Measurements from ENCODE around the gene TTC16. TPM values are rescaled to one million over a fixed set of nuclear protein-coding genes. Genes with fewer than 3 reads are reported as not detected.
A peak's percentile ranks its signal among the peaks of the same experiment; 100 is the strongest.

Gene TTC16
- total and polyA plus RNA-seq, 7 donors: 0.01 to 0.10 (median 0.03) TPM; not detected in 4

- no peak for ATAC-seq
- no peak overlapping the region for H3K4me3 ChIP-seq
Measured at GRCh38 chr9:127732444-127732843, 16.6 kb downstream of the TTC16 start.

DNA sequence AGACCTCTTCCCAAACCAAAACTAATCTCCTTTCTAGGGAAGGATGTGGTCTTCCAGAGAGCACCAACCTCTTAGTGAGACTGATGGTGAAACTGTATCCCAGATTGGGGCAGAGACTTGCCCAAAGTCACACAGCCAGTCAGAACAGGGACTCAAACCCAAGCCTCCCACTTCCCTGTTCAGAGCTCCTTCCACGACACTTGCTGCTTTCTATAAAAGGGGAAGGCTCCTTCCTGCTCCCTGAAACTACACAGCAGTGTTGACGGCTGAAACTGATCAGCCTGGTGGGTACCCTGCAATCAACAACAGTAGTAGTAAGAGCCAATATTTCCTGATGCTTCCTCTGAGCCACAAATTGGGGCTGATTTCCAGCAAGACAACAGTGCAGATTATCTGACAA lies 17.7 kb downstream of the TTC16 start:
- H3K4me1 ChIP-seq: peaks cover 11% of the 10 kb centered on the region

More at GRCh38 chr9:127732444-127732843, 16.6 kb downstream of the TTC16 start:
- 86 to 92% (median 90%) methylated on average over 21 of the region's 21 CpGs for WGBS, 3 donors
- H3K36me3 ChIP-seq (ENCODE audit: insufficient read depth in 1 of 2, low read depth in 1 of 2): peaks cover 0 to 31% of the 10 kb centered on the region in 2 donors
- no peak for DNase-seq
- H3K4me1 ChIP-seq: peaks cover 11% of the 10 kb centered on the region
- no peak overlapping the region for H3K27ac ChIP-seq
- intact Hi-C loops (cut with DNase I): loop anchor here (5.0 kb wide), 3 partner anchors 120 to 230 kb away; partner anchors contain the start of gene STXBP1 (in 1 of the 2)
- TF ChIP-seq, protein P1, sequence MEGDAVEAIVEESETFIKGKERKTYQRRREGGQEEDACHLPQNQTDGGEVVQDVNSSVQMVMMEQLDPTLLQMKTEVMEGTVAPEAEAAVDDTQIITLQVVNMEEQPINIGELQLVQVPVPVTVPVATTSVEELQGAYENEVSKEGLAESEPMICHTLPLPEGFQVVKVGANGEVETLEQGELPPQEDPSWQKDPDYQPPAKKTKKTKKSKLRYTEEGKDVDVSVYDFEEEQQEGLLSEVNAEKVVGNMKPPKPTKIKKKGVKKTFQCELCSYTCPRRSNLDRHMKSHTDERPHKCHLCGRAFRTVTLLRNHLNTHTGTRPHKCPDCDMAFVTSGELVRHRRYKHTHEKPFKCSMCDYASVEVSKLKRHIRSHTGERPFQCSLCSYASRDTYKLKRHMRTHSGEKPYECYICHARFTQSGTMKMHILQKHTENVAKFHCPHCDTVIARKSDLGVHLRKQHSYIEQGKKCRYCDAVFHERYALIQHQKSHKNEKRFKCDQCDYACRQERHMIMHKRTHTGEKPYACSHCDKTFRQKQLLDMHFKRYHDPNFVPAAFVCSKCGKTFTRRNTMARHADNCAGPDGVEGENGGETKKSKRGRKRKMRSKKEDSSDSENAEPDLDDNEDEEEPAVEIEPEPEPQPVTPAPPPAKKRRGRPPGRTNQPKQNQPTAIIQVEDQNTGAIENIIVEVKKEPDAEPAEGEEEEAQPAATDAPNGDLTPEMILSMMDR (IDR thresholded peaks at IDR 0.05): no peak
- peaks cover 0 to 1% (median 0%) of the 10 kb centered on the region in 3 donors for H3K27me3 ChIP-seq (ENCODE audit: insufficient read depth in 3 of 3, low read length in 2 of 3)
- H3K9me3 ChIP-seq: no peaks in the 10 kb centered on the region

GRCh38 chr9:127734247-127734746 lies 18.4 kb downstream of the TTC16 start:
- no peaks in the 10 kb centered on the region for H3K9me3 ChIP-seq
- peak in 1 of 2 donors; percentile 69 for DNase-seq
- H3K27me3 ChIP-seq (ENCODE audit: insufficient read depth in 3 of 3, low read length in 2 of 3): peaks cover 0 to 1% (median 0%) of the 10 kb centered on the region in 3 donors
- WGBS, 3 donors: 39 to 53% (median 45%) methylated on average over 22 of the region's 22 CpGs
- TF ChIP-seq, protein P1 (IDR thresholded peaks at IDR 0.05): no peak
- peaks cover 0 to 42% of the 10 kb centered on the region in 2 donors for H3K36me3 ChIP-seq (ENCODE audit: insufficient read depth in 1 of 2, low read depth in 1 of 2)
- H3K4me1 ChIP-seq: peaks cover 11% of the 10 kb centered on the region
- intact Hi-C loops (cut with DNase I): loop anchor here (1.0 to 5.0 kb wide), 5 partner anchors 51 to 232 kb away; partner anchors contain the start of gene STXBP1 (in 1 of the 2)
- H3K4me3 ChIP-seq: peak overlapping the region; percentile 97
- peak overlapping the region; percentile 99 for H3K27ac ChIP-seq
- no peak for ATAC-seq

More for the DNA sequence above, 17.7 kb downstream of the TTC16 start:
- DNase-seq (no peak), ATAC-seq (no peak)
- Histone ChIP-seq H3K9me3 (no peaks in the 10 kb centered on the region), H3K36me3 (ENCODE audit: insufficient read depth in 1 of 2, low read depth in 1 of 2) (peaks cover 0 to 38% of the 10 kb centered on the region in 2 donors), H3K27me3 (ENCODE audit: insufficient read depth in 3 of 3, low read length in 2 of 3) (peaks cover 0 to 1% (median 0%) of the 10 kb centered on the region in 3 donors), H3K27ac (no peak overlapping the region), H3K4me3 (peak overlapping the region; percentile 97)
- WGBS, 3 donors: 76 to 92% (median 81%) methylated on average over 2 of the region's 2 CpGs
- TF ChIP-seq, protein P1 (IDR thresholded peaks at IDR 0.05): no peak
- intact Hi-C loops (cut with DNase I): loop anchor here (1.0 to 5.0 kb wide), 5 partner anchors 51 to 231 kb away; partner anchors contain the start of gene STXBP1 (in 1 of the 2)

DNA sequence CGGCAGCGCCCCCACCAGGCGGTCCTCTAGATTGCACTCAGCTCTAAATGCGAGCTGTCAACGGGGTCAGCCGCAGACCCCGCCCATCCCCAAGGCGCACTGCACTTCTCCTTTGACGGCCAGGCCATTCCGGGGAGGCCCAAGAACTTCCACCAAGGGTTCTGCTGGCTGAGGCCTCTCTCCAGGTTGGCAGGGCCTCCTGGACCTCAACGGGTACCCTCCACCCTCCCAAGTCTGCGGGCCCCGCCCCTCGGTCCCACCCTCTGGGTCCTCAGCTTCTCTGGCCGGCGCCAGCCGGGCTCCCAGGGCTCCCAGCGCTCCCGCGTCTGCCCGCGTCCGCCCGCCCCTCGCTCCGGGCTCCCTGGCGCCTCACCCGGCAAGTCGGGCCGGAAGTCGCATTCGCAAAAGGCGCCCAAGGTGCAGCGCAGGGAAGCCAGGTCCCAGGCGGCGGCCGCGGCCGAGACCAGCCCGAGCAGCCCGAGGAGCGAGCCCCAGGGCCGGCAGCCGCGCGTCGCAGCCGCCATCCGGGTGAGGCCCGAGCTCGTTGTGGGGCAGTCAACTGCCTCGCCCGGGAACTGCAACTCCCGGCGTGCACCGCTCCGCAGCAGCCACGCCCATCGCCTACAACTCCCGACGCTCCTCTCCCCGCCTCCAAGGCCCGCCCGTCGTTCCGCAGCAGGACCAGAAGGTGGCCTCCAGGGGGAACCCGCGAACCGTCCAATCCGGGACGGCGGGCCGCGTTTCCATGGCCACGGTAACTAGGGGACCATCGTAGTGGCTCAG lies 19.1 kb downstream of the TTC16 start, which contains the start of gene TOR2A:
TSS of gene TOR2A (minus strand) at position 548 of the 783 bp plus-strand sequence. CDS start at position 524, 24 bp downstream.
- DNase-seq (peak; percentile 99), ATAC-seq (peak; percentile 95 to 96 (median 95))
- intact Hi-C loops (cut with DNase I): loop anchor here (1.0 to 5.0 kb wide), 7 partner anchors 50 to 233 kb away; partner anchors contain the start of genes ST6GALNAC4 (in 1 of the 2) and STXBP1 (in 1 of the 2)
- Histone ChIP-seq H3K4me3 (peak within 1 kb of the TSS; percentile 97), H3K9me3 (no peaks in the 10 kb centered on the region), H3K4me1 (peaks cover 13% of the 10 kb centered on the region), H3K27me3 (ENCODE audit: insufficient read depth in 3 of 3, low read length in 2 of 3) (peaks cover 0 to 1% (median 0%) of the 10 kb centered on the region in 3 donors), H3K27ac (peak within 1 kb of the TSS; percentile 99), H3K36me3 (ENCODE audit: insufficient read depth in 1 of 2, low read depth in 1 of 2) (peaks cover 0 to 46% of the 10 kb centered on the region in 2 donors)
- 0 to 1% (median 0%) methylated on average over 54 to 76 of the region's 76 CpGs for whole genome bisulfite sequencing, 3 donors
- TF ChIP-seq, protein P1 (IDR thresholded peaks at IDR 0.05): peak; percentile 97

All from psoas muscle (tissue), 8 donors.